NCI-H2029 (cell line): Measurements from ENCODE around the gene SV2B.

Source experiments
- DNase-seq: peaks from one replicate; lab custom pipeline; 2025; lab: John Stamatoyannopoulos, UW

The SV2B gene

DNA sequence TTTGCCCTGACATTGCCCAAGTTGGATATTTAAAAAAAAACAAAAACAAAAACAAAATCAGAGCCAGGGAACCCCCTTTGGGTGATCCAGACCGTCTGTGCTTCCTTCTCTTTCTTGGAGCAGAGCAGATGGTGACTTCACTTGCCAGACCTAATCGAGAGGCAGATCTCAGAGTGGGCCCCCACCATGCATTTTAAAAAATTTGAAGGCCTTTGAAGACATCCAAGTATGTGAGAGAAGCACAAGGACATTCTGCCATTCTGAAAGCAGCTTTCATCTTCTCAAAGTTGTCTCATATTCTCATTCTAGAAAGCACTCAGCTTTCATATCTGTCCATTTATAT lies 93.3 kb downstream of the SV2B start:
- no peak for DNase-seq

DNA sequence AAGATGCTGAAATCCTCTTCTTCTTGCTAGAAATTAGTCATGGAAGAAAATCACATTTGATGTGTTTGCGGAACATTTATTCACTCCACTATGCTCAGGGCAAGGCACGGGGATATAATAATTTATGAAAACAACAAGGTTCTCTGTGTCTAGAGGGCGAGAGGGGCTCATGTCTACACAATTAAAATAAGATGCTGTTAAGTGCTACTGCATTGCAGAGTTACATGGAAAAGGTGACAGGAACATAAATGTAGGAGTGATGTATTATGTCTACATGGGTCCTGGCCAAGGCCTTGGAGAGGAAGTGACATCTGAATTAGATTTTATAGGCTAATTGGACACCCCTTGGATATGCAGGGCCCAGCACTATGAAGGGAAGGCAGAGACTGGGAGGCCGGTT lies 96.1 kb downstream of the SV2B start:
- DNase-seq, result no peak

DNA sequence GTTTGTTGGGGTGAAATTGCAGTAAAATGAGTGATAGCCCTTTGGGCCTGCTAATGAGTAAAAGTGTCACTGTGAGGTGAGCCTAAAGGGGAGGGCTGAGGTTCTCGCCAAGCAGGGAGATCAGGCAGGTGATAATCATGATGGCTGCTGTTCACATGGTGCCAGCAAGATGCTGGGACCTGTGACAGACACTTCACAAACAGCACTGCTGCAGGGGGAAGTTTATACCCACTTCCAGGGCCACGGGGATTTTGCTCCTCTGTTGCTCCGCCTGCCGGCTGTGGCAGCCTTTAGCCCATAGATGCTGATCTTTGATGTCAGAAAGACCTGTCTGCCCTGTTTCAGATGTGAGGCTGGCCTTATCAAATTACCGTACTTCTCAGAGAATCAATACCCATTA lies 96.7 kb downstream of the SV2B start:
- DNase-seq, result no peak

DNA sequence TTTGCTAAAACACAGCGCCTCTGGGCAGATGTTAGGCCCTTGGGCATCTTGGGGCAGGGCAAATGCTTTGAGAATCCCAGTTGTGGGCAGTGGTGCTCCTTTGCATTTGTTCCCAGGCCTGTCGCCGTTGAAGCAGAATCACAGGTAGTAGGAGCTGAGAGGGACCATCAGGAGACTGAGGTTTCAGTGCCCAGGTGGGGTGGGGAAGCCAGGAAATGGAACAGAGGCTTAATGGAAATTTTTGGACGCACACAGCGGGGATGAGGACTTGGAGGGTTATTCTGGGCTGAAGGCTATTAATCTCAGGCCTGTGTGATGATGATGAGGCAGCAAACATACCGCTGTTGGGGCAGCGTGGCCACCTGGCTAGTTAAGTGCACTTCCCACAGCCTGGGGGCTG lies 99.5 kb downstream of the SV2B start:
- no peak for DNase-seq

DNA sequence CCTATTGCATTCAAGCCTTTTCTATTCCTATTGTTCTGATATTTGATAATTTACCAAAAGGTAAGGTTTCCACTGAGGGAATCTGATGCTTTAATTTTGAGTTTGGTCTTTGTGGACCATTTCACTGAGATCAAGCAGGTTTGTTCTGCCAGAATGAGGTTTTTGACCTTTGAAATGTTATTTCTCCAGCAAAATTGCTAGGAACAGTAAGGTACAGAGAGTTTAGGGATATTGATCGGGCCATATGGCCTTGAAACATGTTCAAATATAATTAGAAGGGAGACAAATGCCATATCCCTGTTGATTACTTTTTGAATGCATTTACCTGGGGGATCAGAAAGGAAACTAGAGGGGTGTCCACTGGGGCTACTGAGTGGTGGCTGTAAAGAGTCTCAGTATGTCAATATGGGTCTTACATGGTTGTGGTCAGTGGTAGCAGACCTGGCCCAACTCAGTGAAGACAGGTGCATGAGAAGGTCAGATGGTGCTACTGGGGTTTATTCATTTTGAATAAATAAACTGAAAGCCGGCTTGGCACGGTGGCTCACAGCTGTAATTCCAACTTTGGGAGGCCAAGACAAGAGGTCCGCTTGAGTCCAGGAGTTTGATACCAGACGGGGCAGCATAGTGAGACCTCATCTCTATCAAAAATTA lies 100.2 kb downstream of the SV2B start:
- no peak for DNase-seq

DNA sequence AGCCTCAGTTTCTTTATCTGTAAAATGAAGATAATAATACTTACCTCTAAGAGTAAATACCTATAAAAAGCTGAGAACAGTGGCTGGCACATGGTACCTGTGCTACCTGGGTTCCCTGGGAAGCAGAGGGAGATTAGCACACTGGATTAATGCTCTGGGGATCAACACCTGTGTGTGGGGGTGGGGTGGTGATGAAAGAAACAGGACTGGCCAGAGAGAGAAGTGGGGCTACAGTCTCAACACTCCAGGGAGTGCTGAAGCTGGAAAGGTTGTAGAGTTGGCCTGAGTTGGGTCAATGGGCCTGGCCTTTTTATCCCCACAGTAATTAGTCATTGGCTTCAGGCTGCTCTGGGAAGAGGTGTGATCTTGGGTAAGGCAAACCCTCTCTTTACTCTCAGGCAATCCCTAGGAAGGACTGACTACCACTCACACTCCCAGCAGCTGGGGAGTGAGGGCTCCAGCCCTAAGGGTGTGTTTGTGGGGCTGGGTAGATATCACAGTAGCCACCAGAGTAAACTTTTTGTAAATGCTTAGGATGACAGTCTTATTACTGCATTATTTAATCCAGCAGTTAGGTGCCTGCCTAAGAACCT lies 102.5 kb downstream of the SV2B start:
- DNase-seq, result no peak

DNA sequence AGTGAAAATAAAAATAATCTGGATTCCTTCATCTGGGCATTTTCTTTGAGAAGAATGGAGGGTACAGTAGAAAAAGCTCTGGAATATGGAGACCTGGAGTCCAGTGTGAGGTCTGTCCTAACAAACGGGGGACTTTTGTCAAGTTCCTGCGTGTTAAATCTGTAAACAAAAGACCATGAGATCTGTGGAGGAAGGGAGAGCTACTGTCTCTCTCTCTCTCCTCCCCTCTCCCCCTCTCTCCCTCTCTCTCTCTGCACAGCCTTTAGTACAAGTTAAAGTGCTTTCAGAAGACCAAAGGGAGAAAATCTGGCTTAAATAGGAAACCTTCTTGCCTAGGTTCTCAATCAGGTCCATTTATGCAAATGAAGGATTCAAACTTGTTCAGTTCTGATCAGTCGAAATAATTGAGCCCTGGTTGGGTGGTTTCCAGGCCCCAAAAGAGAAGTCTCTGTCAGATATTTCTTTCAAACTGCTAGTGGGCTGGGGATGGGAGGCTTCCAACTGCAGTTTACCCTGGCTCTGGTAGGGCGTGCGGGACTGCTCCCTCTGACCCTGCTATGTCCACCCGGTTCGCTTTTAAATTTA lies 103.7 kb downstream of the SV2B start:
- no peak for DNase-seq

DNA sequence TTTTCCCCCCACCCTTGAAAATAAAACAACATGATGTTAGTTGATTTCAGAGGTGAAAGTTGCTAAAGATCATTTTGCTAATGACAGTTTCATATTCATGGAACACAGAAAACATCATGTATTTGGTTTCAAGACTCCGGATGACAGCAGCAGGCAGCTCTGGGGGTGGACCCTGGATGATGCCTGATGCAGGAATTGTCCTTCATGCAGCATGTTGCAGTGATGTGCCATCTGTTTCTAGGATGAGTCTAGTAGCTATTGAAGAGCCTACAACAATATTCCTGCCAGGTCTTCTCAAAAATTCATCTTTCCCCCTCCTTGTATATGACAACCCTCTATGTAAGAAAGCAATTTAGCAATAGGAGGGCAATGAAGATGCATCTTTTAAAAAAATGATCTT lies 108.3 kb downstream of the SV2B start:
- no peak for DNase-seq

DNA sequence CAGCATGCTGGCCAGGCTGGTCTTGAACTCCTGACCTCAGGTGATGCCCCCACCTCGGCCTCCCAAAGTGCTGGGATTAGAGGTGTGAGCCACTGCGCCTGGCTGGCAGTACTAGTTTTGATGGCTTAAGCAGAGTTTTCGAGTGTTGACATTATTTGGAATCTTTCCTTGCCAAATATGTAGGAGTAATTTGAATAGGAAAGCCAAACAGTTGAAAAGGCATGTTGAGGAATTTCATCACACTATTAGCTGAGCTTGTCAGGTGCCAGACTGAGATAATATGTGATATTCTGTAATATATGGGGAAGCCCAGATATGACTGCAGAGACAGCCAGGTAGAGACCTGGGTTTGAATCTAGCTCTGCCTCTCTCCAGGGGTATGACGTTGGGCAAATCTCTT lies 109.3 kb downstream of the SV2B start:
- DNase-seq, result no peak

DNA sequence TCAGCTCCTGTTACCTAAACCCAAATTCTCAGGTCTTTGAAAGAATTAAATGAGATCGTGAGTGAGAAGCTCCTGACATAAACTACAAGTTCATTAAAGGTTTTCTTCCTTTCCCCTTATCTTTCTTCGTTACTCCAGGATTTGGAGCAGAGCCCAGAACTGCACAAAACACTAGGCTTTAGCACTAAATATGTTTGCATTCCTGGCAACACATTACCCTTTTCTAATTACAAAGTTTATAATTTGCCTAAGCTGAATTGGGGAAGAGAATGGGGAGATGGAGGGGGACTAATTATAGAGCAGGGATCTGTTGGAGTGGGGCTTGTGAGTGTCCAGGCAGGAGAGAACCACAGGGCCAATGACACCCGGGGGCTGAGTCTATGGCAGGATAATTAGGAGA lies 109.7 kb downstream of the SV2B start:
- no peak for DNase-seq

DNA sequence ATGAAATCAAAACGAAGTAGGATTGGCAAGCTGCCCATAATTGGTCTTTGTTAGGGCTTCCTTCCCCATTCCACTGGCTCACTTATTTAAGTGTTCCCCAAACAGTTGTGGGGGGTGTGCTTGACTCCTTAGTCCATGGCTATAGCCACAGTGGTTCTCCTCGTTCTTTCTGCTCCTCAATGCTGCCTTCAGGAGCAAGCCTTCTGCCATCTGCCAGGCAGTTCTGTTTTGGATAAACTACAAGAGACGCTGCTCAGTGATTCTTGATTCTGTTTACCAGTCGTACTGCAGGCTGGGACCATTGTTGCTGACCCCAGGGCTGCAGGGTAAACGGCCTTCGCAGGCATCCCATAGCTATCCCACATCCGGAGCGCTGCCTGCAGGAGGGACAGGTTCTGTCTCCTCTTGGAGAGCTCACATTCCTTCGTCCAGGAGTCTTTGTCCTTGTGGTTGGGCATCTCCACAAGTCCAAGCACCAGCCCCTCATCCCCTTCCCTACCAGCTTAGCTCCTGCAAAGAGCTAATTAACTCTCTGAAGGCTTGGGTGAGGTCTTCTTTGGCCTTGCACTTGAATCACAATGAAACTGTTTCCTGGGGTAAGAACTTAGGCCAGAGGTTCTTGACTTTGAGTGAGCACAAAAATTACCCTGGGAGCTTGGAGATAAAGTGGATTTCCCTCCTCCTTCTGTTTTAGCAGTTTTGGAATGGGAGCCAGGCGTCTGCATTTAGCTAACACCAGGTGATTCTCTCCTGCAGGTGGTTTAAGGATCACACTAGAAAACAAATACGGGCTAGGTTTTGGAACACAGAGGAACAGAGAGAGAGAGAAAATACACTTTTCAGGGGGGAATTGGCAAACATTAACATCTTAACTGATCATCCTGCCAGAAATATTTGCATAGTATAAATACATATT lies 114.9 kb downstream of the SV2B start:
- no peak for DNase-seq

DNA sequence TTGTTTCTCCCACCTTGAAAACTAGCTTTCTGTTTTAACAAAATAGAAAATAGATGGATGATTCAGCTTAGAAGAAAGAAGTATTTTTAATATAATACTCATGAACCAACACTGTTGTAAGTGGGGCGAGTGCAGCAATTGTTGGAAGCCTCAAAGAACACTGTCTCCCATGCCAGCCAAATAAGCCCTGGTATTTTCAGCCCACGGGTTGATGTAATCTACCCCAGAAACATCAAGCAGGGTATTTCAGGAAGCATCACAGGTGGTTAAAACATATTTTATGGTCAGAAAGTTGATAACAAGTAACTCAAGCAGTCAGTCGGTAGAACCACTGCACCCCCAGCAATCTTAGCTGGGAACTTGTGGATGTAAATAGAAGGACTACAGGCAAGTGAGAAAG lies 115.9 kb downstream of the SV2B start:
- no peak for DNase-seq

DNA sequence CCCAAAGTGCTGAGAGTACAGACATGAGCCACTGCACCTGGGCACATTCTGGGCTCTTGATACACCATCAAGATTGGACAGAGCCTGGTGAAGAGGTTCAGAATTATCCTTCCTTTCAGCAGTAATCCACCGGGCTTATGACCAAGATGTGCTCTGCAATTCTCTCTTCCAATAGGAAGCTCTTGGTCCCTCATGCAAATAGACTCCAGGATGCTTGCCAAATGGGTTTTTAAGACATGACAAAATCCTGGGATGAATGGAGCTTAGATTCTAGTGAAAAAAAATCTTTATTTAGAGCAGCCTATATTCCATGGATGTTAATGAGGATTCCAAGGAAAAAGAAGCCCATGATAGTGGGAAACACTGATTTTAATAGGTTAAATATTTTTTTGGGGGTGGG lies 119.1 kb downstream of the SV2B start:
- no peak for DNase-seq

DNA sequence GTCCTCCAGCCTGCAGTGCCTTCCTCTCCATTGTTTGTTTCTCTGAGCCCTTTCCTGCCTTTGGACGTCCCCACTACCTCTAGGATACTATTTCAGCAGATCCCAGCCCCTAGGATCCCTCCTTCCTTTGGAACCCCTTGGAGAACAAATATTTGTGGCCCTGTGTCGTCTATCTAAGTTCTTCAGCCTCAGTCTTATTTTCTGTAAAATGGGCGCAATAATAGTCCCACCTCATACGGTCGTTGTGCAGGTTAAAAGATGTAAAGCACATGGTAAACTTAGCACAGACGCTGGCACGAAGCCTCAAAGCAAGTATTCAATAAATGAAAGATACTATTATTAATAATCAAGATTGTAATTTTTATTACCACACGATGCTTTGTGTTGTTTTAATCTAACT lies 122.0 kb downstream of the SV2B start:
- DNase-seq, result no peak

DNA sequence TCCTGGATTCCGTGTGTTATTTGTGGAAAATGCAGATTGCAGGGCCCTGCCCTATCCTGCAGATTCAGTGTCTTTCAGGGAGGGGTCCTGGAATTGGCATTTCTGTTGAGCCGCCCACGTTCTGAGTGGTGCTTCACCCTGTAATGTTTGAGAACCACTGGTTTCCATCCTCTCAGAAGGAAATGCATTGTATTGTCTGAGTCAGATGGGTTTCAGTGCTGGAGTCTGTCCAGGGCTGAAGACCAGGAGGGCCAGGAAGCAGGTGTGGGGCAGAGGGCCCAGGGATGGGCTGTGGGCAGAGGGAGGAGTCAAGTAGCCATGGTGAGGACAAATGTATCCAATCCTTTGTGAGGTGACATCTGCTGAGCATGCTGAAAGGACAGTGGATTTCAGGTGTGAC lies 123.8 kb downstream of the SV2B start:
- peak; percentile 83 for DNase-seq

DNA sequence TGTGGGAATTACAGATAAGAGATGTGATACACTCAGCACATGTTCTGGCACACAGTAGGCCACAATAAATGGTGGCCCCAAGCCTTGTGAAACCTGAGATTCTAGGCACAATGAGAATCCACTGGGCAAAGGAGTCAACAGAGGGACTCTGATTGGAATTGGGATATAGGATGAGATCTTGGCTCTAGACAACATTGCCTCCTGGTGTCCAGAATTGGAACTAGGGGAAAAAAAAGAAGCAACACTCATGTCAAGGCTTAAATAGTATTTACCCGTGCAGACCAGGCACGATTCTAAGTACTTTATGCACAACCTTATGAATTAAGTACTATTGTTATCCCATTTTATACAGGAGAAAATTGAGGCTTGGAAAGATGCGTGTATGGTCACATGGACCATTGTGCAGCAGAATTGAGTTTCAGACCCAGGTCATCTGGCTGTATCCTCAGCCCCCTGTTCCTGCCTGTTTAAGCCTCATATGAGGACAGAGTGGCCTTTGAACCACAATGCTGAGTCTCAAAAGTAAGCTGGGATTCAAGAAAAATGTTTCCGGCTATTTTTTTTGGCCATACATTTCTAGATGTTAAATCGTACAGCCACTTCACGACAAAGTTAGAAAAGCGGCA lies 124.8 kb downstream of the SV2B start:
- DNase-seq, result peak; percentile 45

DNA sequence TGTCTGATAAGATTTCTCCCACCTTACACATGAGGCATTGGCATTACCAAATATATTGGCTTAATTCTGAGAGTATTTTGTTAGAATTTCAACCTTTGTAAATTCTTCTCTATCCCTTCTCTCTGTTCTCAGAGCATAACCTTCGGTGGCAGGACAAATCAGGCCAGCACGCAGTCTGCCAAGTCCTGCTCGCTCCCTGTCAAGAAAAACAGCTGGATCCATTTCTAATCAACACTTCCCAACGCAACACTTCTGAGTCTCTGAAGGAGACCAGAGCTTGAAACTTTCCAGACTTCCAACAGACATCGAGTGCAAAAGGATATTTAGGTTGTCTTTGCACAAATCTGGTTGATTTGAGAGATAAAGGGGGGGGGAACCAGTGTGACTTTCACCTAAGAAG lies 125.7 kb downstream of the SV2B start:
- DNase-seq, result no peak

DNA sequence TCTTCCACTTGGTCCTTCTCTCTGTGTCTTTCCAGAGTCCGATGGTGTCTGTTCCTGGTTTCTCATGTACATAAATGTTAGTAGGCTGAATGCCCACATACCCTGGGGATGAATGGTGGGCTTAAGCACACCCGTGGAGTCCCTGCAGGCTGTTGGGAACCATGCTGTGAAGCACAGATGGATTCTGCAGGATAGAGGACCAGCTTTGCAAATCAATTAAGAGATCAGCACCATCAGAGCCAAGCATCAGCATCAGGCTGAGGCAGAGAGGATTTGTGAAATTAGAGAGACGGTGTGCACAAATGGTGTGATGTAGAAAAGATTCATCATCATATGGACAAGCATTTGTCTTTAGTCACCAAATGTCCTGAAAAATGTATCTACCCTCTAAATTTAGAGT lies 127.1 kb downstream of the SV2B start:
- no peak for DNase-seq

DNA sequence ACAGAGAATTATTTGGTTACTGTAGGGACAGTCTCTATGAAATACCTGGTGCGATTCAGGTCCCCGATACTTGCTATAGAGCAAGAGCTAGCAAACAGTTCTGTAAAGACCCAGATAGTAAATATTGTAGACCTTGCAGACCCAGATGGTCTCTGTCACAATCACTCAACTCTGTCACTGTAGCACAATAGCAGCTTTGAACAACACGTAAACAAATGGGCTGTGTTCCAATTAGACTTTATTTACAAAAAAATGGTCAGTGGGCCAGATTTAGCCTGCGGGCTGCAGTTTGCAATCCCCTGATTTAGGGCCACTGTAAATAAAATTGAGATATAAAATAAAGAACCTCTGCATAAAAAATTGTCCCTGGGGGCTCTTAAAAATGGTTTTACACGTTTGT lies 127.7 kb downstream of the SV2B start:
- no peak for DNase-seq

DNA sequence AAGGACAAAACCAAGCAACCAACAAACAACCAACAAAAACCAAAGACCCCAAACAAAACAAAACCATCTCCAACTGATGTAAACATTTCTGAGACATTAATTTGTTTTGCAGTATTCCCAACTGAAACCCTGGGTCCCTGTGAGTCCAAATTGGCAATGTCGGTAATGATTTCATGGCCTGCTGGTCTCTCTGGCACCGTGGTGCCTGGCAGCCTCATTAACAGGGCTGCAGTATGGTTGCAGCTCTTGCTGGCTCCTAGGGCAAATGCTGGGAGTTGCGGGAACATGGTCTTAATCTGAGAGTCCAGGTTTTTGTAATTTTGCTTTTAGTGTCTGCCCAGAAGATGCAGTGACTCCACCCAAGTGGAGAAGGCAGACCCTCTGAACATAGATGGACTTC lies 128.3 kb downstream of the SV2B start:
- no peak for DNase-seq

DNA sequence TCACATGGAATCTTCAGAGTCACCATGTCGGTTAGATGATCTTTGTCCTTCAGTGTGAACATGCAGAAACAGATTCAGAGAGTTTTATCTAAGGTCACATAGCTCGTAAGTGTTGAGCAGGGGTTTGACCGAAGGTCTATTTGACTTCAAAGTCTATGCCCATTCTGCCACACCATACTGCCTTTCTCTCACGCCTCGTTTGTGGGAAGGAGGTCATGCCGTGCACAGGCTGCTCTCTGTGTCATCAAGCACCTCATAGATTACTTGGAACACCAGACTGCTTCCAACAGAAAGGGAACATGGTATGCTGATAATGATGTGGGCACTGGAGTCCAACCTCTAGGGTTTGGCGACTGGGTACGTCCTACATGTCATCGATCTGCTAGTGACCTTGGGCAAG lies 128.8 kb downstream of the SV2B start:
- no peak for DNase-seq

DNA sequence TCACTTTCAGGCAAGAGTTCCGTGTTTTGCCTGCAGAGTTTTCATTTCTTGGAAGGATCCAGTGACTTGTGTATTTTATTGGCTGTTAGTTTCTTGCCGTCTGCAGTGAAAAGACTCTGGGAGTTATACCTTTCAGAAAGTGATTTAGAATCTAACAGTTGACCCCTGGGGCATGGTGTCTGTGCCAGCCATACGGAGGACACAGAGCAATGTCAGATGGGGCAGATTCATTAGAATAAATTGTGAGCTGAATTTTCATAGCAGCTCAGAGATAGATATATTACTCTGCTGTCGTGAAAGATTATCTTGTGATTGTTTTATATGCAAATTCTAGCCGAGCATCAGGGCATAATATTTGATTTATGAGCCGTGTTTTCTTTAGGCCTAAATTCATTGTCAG lies 131.6 kb downstream of the SV2B start:
- DNase-seq, result no peak

DNA sequence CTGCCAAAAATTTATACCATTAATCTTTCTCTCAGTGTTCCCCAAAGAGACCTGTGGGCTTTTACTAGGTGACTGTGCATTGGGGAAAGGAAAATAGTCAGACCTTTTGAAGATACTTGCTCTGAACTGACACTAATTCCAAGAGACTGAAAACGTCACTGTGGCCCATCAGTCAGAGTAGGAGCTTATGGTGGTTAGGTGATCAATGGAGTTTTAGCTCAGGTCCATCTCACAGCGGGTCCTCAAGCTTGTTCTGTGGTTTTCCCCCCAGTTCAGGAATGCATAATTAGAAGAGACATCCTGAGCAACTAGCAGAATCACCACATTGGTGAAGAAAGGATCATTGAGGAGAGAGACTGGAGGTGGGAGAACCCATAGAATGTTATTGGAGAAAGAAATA lies 134.7 kb downstream of the SV2B start:
- DNase-seq, result no peak
